Esophagus mucosa (tissue), 1 donor: ENCODE results near the gene PTPN21. TPM values are rescaled to one million over a fixed set of nuclear protein-coding genes. Genes with fewer than 3 reads are reported as not detected.

ENCODE experiments used
- ATAC-seq: fragments of 200-7000 bp; cut with Tn5 transposase; one replicate; pipeline ENCODE4 v1.9.1; 2020
- total RNA-seq: library from RNA; stranded (reverse); gene quantifications from one replicate; pipeline ENCODE4 v1.2.4, GENCODE V29; 2023
- donor health status: DM: yes; HTN: yes; CAD: no.

PTPN21 gene
- total RNA-seq, 1 donor from 2014 or later, result 10.5 TPM

DNA sequence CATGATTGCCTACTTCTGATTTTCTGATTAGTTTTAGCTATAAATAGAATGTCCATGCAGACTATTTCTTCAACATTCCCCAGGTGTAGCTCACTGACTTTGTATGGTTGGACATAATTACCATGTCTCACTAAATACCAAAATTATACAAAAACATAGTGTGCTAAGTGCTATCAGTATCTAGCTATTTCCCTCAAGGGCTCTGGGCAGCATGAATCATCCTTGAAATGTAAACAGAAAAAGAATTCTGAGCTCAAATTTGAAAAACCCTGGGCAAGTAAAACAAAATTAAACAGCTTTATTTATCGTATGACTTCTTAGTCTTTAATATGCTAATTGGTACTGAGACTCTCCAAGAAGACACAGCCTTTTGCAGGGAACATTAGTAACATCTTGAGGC, 86.4 kb downstream of the PTPN21 start:
- ATAC-seq, result no peak

DNA sequence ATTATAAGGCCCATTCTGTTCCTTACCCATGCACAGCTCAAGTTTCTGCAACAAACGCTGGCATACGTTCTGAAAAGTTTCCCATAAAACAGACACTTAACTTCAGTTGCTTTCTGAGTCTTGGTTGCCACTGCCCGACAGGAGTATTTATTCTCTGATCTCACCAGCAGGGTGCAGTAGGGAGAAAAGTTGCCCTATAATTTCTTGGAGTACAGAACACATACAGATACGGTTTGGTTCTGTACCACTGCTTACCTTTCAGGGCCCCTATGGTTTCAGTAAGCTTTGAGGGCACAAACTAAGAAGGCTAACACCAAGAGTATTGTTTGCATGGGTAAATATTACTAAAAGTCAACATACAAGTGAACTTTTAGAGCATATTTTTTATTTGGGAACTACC, 91.5 kb downstream of the PTPN21 start:
- no peak for ATAC-seq

DNA sequence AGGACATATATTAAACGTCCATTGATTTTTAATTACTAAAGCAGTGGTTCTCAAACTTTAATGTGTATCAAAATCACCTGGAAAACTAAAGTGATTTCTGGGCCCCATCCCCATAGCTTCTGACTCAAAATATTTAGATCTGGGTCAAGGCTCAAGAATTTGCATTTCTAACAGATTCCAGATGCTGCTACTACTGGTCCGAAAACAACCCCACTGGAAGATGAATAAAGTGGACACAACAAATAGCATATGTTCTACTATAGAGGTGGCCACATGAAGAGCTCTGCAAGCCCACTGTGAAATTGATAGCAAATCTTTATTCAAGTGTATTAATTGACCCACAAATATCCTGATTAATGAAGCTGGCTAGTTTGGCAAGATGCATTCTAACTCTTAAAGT, 99.9 kb downstream of the PTPN21 start:
- ATAC-seq, result no peak

DNA sequence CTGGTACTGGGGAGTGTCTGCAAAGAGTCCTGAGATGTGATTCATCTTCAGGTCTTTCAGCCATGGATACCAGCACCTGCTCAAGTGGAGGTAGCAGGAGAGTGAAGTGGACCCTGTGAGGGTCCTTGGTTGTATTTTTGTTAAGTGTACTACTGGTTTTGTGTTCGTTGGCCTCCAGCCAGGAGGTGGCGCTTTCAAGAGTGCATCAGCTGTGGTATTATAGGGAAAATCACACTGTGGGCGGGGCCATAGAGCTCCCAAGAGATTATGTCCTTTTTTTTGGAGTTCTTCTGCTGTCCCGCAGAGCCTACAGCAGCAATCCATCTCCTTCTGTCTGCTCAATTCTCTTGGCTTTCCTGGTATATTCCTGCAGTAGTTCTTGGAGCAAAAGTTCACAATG, 102.6 kb downstream of the PTPN21 start:
- ATAC-seq, result no peak

DNA sequence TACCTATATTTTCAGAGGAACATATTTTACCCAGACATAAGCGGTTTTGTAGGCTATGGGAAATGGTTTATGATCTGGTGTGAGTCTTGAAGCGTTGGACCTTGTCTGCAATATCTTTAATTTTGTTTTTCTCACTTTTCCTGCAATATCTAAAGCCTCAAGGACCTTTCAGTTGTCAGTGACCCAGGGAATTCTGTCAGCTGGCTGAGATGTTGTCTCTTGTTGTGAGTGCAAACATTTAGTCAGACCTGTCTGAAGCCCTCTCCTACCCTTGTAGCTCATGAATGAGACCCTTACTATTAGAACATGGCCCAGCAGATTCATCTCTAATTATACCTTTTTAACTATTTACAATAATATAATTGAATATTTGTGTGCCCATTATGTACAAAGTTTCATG, 115.7 kb downstream of the PTPN21 start:
- no peak for ATAC-seq

DNA sequence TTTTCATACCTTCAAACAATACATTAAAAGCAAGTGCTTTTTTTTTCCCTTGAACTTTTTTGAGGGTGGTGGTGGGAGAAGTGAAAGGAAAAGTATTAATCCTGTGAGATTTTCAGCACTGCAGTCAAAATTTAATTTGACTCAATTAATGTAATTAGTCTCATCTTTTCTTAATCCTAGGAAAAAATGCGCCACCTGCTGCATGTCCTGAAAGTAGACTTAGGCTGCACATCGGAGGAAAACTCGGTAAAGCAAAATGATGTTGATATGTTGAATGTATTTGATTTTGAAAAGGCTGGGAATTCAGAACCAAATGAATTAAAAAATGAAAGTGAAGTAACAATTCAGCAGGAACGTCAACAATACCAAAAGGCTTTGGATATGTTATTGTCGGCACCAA, 117.1 kb downstream of the PTPN21 start:
- ATAC-seq, result no peak

DNA sequence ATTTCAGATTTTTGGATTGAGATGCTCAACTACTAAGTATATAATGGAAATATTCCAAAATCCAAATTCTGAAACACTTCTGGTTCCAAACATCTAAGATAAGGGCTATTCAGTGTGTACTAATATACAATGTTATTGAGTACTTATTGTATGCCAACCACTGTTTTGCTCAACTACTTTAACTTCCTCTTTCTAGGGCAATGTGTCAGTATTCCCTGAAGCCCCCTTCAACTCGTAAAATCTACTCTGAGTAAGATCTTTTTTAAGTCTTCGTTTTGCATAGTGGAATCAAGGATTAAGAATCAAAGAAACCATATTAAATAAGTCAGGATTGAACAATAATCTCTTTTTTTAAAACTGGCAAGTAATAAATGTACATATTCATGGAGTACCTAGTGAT, 123.8 kb downstream of the PTPN21 start:
- no peak for ATAC-seq

DNA sequence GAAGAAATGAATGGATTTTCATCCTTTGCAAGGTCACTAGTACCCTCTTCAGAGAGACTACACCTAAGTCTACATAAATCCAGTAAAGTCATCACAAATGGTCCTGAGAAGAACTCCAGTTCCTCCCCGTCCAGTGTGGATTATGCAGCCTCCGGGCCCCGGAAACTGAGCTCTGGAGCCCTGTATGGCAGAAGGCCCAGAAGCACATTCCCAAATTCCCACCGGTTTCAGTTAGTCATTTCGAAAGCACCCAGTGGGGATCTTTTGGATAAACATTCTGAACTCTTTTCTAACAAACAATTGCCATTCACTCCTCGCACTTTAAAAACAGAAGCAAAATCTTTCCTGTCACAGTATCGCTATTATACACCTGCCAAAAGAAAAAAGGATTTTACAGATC, 128.5 kb downstream of the PTPN21 start:
- ATAC-seq, result no peak

DNA sequence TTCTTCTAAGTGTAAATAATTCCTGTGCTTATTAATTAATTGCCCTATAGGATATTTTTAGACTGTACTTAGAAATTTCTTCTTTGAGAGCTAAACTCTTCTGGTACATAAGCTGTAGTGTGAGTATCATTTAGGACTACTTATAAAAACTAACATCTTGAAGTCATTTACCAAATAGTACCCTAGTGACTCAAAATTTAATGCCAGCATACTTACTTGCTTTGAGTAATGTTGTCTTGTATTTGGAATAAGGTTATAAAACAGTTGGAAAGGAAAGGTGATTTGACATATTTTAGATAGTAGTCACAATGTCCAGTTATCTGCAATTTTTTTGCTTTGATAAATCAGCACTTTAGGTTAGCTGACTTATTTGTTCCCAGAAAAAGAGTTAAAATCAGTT, 130.2 kb downstream of the PTPN21 start:
- no peak for ATAC-seq

DNA sequence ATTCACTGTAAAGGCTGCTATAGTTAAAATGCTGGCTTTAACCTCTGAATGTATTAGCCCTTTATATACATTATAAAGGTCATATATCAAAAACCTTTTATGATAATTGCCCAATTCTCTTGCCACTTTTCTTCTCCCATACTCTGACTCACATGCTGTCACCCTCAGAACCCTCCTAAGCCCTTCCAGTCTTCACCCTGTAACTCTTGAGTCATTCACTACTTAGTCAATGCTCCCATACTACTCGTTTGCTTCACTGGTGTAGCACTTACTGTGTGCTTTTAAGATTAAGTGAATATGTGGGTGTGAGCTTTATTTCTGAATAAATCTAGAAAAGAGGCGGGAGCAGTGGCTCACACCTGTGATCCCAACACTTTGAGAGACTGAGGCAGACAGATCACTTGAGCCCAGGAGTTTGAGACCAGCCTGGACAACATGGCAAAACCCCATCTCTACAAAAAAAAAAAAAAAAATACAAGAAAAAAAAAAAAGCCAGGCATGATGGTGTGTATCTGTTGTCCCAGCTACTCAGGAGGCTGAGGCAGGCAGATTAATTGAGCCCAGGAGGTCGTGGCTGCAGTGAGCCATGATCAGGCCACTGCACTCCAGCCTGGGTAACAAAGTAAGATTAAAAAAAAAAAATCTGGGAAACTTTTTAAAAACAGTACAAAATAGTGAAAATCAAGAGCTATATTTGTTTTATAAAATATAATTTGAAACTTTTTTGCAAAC, 131.7 kb downstream of the PTPN21 start:
- peak; percentile 100 for ATAC-seq

DNA sequence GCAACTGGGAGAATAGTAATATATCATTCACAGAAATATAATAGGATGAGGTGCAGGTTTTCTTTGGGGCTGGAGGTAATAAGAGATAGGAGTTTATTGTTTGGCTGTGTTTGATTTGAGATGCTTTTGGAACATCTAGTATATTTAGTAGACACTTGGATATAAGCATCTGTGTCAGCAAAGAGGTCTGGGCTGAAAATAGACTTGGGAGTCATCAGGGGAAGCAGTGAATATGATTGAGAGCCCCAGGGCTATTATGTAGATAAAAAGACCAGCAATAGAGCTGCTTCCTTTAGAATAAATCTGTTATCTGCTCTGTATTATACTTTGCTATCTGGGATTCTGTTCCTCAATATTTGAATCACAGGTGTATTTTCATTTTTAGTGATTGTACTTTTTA, 132.8 kb downstream of the PTPN21 start:
- no peak for ATAC-seq

DNA sequence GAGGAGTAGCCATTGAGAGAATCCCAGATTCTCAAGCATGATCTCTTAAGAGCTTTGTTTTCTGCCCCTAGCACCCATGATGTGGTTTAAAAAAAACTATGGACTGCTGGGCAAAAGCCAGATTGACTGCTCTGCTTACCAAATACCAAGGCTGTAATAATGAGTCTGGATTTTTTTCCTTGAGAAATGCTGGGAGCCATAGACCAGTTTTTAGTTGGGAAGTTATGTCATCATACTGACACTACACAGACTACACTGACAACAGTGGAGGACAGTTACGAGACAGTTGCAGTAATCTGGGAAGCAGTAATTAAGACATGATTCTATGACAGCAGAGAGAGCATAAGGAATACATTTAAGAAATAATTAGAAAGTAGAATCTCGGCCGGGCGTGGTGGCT, 133.5 kb downstream of the PTPN21 start:
- ATAC-seq, result no peak

DNA sequence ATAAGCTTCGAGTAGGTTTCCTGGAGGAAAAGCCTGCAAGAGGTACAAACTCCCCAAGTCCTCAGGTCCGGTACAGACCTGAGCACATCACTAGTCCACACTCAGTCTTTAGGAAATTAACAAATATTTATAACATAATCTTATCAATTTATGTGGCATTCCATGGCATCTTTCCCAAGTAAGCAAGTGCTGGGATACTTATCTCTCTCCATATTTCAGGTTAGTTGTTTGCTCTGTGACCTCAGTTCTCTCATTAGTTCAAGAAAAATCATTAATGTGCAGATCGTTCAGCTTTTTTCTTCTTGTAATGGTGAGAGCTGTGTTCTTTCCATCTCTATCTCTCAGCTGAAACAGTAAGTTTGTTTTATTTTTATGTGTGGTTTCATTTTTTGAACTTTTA, 134.6 kb downstream of the PTPN21 start:
- no peak for ATAC-seq

DNA sequence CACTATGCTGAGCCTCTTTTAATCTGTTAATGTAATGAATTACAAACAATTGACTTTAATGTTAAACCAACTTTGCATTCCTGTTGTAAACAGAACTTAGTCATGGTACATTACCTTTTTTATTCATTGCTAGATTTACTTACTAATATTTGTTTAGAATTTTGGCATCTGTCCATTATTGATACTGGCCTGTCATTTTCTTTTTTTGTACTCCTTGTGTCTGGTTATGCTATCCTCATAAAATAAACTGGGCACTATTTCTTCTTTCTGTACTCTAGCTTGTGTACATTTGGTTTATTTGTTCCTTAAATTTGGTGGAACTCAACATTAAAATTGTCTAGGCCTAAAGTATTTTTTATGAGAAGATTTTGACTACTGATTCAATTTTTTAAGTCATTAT, 137.2 kb downstream of the PTPN21 start:
- ATAC-seq, result no peak

Other genes with a start within 250 kb of the PTPN21 start
- 3.9 TPM for gene KCNK10, start 231.7 kb downstream of the PTPN21 start, total RNA-seq
- gene SPATA7, start 169.3 kb downstream of the PTPN21 start, total RNA-seq, result 3.1 TPM
- gene ZC3H14, start 8.0 kb upstream of the PTPN21 start, total RNA-seq, result 32.7 TPM
- 1.4 TPM for gene EML5, start 237.9 kb upstream of the PTPN21 start, total RNA-seq